Esophagus squamous epithelium (tissue), 4 donors: Measurements from ENCODE around the gene GIPC2.

Experiments
- CTCF ChIP-seq, 6 experiments: fragments of 450-650 bp in 4 of 6; fragments of 200-600 bp in 2 of 6; sonication (generic) in 2 of 6; IDR thresholded peaks; one replicate each; pipeline ENCODE4 v1.5.1; 2016 to 2019; ENCODE audit warnings: antibody characterized with exemption in 6 of 6, mild to moderate bottlenecking in 4 of 6, moderate library complexity in 4 of 6
- POLR2A ChIP-seq, 4 donors: fragments of 450-650 bp; IDR thresholded peaks; one replicate each; pipeline ENCODE4 v1.6.1; 2017; ENCODE audit warnings: antibody characterized with exemption in 4 of 4, mild to moderate bottlenecking in 4 of 4, moderate library complexity in 3 of 4

GRCh38 chr1:78155121-78155520 lies 109.4 kb downstream of the GIPC2 start:
- TF ChIP-seq CTCF (IDR thresholded peaks at IDR 0.05) (no peak), POLR2A (IDR thresholded peaks at IDR 0.05) (no peak)
